GM13976 (cell line): Measurements from ENCODE around the gene OCA2.

Source experiments
- DNase-seq: peaks from one replicate; pipeline ENCODE4 v3.0.0; 2012; ENCODE audit warnings: low spot score
- in situ Hi-C: fragments of 300-500 bp; cut with MboI; formaldehyde crosslinking; loops from one replicate; pipeline ENCODE4 v1.12.0; 2022; ENCODE audit warnings: low sequenced_read_pairs, mixed read lengths, inconsistent platforms; ENCODE audit not compliant: unreplicated experiment
- TF ChIP-seq, protein P1 (sequence below): IDR thresholded peaks from 2 replicates; pipeline ENCODE4 v1.5.1; 2012; ENCODE audit warnings: borderline replicate concordance, mild to moderate bottlenecking; ENCODE audit not compliant: insufficient read depth; ENCODE audit errors: extremely low read depth, missing control alignments, control extremely low read depth

OCA2 gene

GRCh38 chr15:28058082-28058481, 41.0 kb downstream of the OCA2 start:
- in situ Hi-C loops = no loop called here
- no peak for DNase-seq
- TF ChIP-seq, protein P1, sequence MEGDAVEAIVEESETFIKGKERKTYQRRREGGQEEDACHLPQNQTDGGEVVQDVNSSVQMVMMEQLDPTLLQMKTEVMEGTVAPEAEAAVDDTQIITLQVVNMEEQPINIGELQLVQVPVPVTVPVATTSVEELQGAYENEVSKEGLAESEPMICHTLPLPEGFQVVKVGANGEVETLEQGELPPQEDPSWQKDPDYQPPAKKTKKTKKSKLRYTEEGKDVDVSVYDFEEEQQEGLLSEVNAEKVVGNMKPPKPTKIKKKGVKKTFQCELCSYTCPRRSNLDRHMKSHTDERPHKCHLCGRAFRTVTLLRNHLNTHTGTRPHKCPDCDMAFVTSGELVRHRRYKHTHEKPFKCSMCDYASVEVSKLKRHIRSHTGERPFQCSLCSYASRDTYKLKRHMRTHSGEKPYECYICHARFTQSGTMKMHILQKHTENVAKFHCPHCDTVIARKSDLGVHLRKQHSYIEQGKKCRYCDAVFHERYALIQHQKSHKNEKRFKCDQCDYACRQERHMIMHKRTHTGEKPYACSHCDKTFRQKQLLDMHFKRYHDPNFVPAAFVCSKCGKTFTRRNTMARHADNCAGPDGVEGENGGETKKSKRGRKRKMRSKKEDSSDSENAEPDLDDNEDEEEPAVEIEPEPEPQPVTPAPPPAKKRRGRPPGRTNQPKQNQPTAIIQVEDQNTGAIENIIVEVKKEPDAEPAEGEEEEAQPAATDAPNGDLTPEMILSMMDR = no peak

- in situ Hi-C loops = no loop called here
- TF ChIP-seq, protein P1 = no peak
- DNase-seq = no peak
Measured at GRCh38 chr15:28051955-28052633, 47.0 kb downstream of the OCA2 start.

DNA sequence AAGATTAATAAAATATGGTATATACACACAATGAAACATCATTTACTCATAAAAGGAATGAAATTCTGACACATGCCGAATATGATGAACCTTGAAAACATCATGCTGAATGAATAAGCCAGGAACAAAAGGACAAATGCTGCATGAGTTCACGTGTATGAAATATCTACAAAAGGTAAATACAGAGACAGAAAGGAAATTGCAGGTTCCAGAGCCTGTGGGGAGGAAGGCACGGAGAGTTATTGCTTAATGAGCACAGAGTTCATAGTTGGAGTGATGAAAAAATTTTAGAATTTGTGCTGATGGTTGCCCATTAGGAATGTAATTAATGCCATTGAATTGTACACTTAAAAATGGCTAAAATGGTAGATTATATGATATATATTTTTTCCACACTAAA, 49.5 kb downstream of the OCA2 start:
- in situ Hi-C loops = no loop called here
- no peak for DNase-seq
- TF ChIP-seq, protein P1 = no peak

DNA sequence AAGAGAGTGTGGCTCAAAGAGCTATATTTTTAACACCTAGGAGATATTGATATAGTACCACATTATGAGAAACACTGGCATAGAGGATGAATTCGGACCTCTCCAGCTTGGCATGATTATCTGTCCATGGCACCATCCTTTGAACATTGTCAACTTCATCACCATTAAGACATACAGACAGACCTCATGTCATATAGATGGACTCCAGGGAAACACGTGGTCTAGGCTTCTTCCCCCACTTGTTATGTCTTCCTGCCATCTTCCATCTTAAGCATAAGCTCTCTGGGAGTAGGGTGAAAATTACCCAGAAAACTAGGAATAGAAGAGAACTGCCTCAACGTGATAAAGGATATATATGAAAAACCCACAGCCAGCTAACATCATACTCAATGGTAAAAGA, 51.8 kb downstream of the OCA2 start:
- TF ChIP-seq, protein P1 = no peak
- DNase-seq = no peak
- in situ Hi-C loops = no loop called here

GRCh38 chr15:28044121-28044672, 54.9 kb downstream of the OCA2 start:
- TF ChIP-seq, protein P1 = no peak
- no peak for DNase-seq
- in situ Hi-C loops = no loop called here

GRCh38 chr15:28043691-28044091, 55.4 kb downstream of the OCA2 start:
- in situ Hi-C loops = no loop called here
- no peak for DNase-seq
- TF ChIP-seq, protein P1 = no peak
